Endothelial cell of umbilical vein (primary cell): ENCODE results near the gene SRD5A1. TPM values are rescaled to one million over a fixed set of nuclear protein-coding genes. Genes with fewer than 3 reads are reported as not detected.

Experiments
- BruUV-seq: library from RNA; stranded (reverse); fragments of 400-500 nt; replicated peaks from 2 replicates; lab custom pipeline; 2021; lab: Mats Ljungman, UMichigan
- CTCF ChIA-PET: fragments of 300-600, 350-600 bp; sonication (Branson Sonifier 250); formaldehyde crosslinking; loops from one replicate; lab custom pipeline; 2021; ENCODE audit warnings: antibody characterized with exemption, inconsistent platforms; lab: Charles Lee
- POLR2A ChIA-PET: fragments of 300-600, 350-600 bp; sonication (Branson Sonifier 250); formaldehyde crosslinking; loops from one replicate; lab custom pipeline; 2021; ENCODE audit warnings: antibody characterized with exemption, inconsistent platforms; lab: Charles Lee
- DNase-seq: peaks from one replicate; pipeline ENCODE4 v3.0.0-alpha.2; 2011; ENCODE audit warnings: low read depth, low spot score
- FAIRE-seq: peaks from 2 replicates; lab custom pipeline; 2011; peaks lifted over from hg19 to GRCh38; lab: Jason Lieb, UNC
- H2AFZ ChIP-seq: 2 replicates; pipeline ENCODE4 v1.6.0; 2012; ENCODE audit warnings: low read depth, low read length, control low read depth, inconsistent platforms
- H3K27ac ChIP-seq: 2 replicates; pipeline ENCODE4 v1.5.1; 2011; ENCODE audit warnings: low read depth, mild to moderate bottlenecking, control low read depth, low read length, moderate library complexity; ENCODE audit not compliant: insufficient read depth
- H3K27me3 ChIP-seq, 2 experiments: 2 replicates each; pipeline versions ENCODE4 v1.6.0 to v1.6.1; 2011; ENCODE audit warnings: low read length in 2 of 2, mixed read lengths in 1 of 2; ENCODE audit not compliant: control insufficient read depth in 2 of 2, insufficient read depth in 2 of 2
- H3K36me3 ChIP-seq, 2 experiments: 2 replicates in 1 of 2; 3 replicates in 1 of 2; pipeline ENCODE4 v1.5.1; 2011; ENCODE audit warnings: low read length in 2 of 2, mild to moderate bottlenecking in 1 of 2, moderate library complexity in 1 of 2; ENCODE audit not compliant: control insufficient read depth in 2 of 2, insufficient read depth in 2 of 2; ENCODE audit errors: extremely low read depth in 1 of 2
- H3K4me1 ChIP-seq: 3 replicates; pipeline ENCODE4 v1.5.1; 2011; ENCODE audit warnings: mild to moderate bottlenecking, low read length; ENCODE audit not compliant: control insufficient read depth, insufficient read depth; ENCODE audit errors: extremely low read depth
- H3K4me2 ChIP-seq: 2 replicates; pipeline ENCODE4 v1.6.1; 2011; ENCODE audit warnings: low read length, control low read depth, mixed read lengths; ENCODE audit not compliant: insufficient read depth
- H3K4me3 ChIP-seq, 3 experiments: fragments of 200-600 bp in 1 of 3; sonication (generic), shearing (Covaris generic) in 1 of 3; replicated peaks in 1 of 3; 2 replicates each; pipeline ENCODE4 v1.5.1; 2011 to 2016; ENCODE audit warnings: control low read depth in 3 of 3, low read length in 3 of 3, mild to moderate bottlenecking in 2 of 3, inconsistent platforms in 1 of 3, low read depth in 1 of 3, moderate library complexity in 1 of 3; ENCODE audit not compliant: insufficient read depth in 1 of 3
- H3K79me2 ChIP-seq: 2 replicates; pipeline ENCODE4 v1.6.0; 2012; ENCODE audit warnings: low read length, inconsistent platforms; ENCODE audit not compliant: control insufficient read depth, insufficient read depth
- H3K9ac ChIP-seq: replicated peaks from 2 replicates; pipeline ENCODE3; 2011; ENCODE audit warnings: low read length, control low read depth; ENCODE audit not compliant: insufficient read depth; ENCODE audit errors: extremely low read depth
- H3K9me1 ChIP-seq: replicated peaks from 3 replicates; pipeline ENCODE4 v1.6.0; 2011; ENCODE audit warnings: mild to moderate bottlenecking, low read length; ENCODE audit not compliant: control insufficient read depth, insufficient read depth; ENCODE audit errors: extremely low read depth
- H3K9me3 ChIP-seq: replicated peaks from 2 replicates; pipeline ENCODE4 v1.5.1; 2012; ENCODE audit warnings: low read length, inconsistent platforms; ENCODE audit not compliant: control insufficient read depth, insufficient read depth
- H4K20me1 ChIP-seq: replicated peaks from 2 replicates; pipeline ENCODE3; 2011; ENCODE audit warnings: mild to moderate bottlenecking, low read length; ENCODE audit not compliant: control insufficient read depth, insufficient read depth; ENCODE audit errors: extremely low read depth
- EZH2 ChIP-seq: IDR thresholded peaks from 2 replicates; pipeline ENCODE4 v1.6.1; 2012; ENCODE audit warnings: borderline replicate concordance, low read depth, mild to moderate bottlenecking, moderate library complexity, low read length, inconsistent platforms; ENCODE audit not compliant: severe bottlenecking
- MYC ChIP-seq: IDR thresholded peaks from one replicate; pipeline ENCODE4 v1.6.1; 2011; ENCODE audit warnings: mild to moderate bottlenecking, low read depth, low read length
- POLR2A ChIP-seq: IDR thresholded peaks from 2 replicates; pipeline ENCODE4 v1.6.1; 2012; ENCODE audit warnings: low read depth, mild to moderate bottlenecking, control low read depth, low read length
- dilution Hi-C: fragments of 300-500 bp; cut with MboI; formaldehyde crosslinking; loops from one replicate; pipeline ENCODE4 v1.15.0; 2019; ENCODE audit warnings: low sequenced_read_pairs; ENCODE audit not compliant: extremely low pct_ligation_motif_present
- intact Hi-C: fragments of 100-400 bp; cut with micrococcal nuclease; formaldehyde crosslinking; loops from one replicate; pipeline ENCODE4 v1.10.0; 2022
- polyA plus RNA-seq, 4 experiments: library from polyadenylated mRNA; depleted of rRNA in 3 of 4; stranded (reverse) in 3 of 4; unstranded in 1 of 4; fragments of >200 nt; gene quantifications; 2 replicates each; pipeline versions ENCODE4 v1.2.1 to v1.2.3, GENCODE V29; 2011 to 2012; ENCODE audit warnings: missing spikeins in 1 of 4
- total RNA-seq: library from RNA; stranded (reverse); gene quantifications from 2 replicates; pipeline ENCODE4 v1.2.3, GENCODE V29; 2021
- TF ChIP-seq, protein P1 (sequence below): IDR thresholded peaks from 2 replicates; pipeline ENCODE4 v1.6.1; 2011; ENCODE audit not compliant: insufficient read depth, insufficient read length

The SRD5A1 gene
- total and polyA plus RNA-seq, 2 donors (not counting 3 experiments of a cell fraction or from before 2014, with no cell fraction given): 11.6 to 14.8 TPM

DNA sequence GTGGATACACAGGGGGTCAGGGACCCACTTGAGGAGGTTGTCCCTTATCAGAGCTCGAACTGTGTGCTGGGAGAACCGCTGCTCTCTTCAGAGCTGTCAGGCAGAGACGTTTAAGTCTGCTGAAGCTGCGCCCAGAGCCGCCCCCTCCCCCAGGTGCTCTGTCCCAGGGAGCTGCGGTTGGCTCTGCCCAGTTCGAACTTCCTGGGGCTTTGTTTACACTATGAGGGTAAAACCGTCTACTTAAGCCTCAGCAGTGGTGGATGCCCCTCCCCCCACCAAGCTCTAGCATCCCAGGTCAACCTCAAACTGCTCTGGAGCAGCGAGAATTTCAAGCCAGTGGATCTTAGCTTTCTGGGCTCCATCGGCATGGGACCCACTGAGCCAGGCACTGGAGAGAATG is 15.9 kb downstream of the SRD5A1 start:
- FAIRE-seq (no peak), DNase-seq (no peak)
- TF ChIP-seq, protein P1, sequence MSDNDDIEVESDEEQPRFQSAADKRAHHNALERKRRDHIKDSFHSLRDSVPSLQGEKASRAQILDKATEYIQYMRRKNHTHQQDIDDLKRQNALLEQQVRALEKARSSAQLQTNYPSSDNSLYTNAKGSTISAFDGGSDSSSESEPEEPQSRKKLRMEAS: no peak
- no peak for TF ChIP-seq POLR2A
- TF ChIP-seq EZH2: no peak
- Histone ChIP-seq H3K79me2 (no peaks in the 10 kb centered on the region), H3K4me3 (no peak overlapping the region), H3K36me3 (peaks cover 2% of the 10 kb centered on the region in 2 experiments), H2AFZ (no peak overlapping the region), H3K4me2 (no peak overlapping the region), H3K27ac (no peak overlapping the region), H3K9me1 (no peaks in the 10 kb centered on the region), H3K27me3 (no peaks in the 10 kb centered on the region), H3K4me1 (no peaks in the 10 kb centered on the region), H4K20me1 (no peaks in the 10 kb centered on the region), H3K9ac (no peak overlapping the region), H3K9me3 (no peaks in the 10 kb centered on the region)
- POLR2A ChIA-PET: no interaction called here
- BruUV-seq: no TSS peak
- intact Hi-C loops: no loop called here
- CTCF ChIA-PET: no interaction called here
- dilution Hi-C loops: loop anchor here (25.0 kb wide), 1 partner anchor 88 kb away; no protein-coding TSS in a partner anchor

DNA sequence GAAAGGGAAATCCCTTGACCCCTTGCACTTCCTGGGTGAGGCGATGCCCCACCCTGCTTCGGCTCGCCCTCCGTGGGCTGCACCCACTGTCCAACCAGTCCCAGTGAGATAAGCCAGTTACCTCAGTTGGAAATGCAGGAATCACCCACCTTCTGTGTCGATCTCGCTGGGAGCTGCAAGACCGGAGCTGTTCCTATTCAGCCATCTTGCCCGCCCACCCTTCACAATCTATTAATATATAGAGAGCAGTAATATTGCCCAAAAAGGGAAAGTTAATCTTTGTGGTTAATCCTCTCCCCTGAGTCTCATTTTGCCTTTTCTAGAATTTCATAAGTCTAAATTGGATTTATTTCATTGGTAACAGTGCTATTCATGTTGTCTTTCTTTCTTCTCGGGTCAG is 16.4 kb downstream of the SRD5A1 start:
- TF ChIP-seq MYC: no peak
- H3K79me2 ChIP-seq: no peaks in the 10 kb centered on the region
- CTCF ChIA-PET: no interaction called here
- H3K9ac ChIP-seq: no peak overlapping the region
- no peaks in the 10 kb centered on the region for H3K4me1 ChIP-seq
- intact Hi-C loops (no loop called here), dilution Hi-C loops (loop anchor here (25.0 kb wide), 1 partner anchor 88 kb away; no protein-coding TSS in a partner anchor)
- H3K27ac ChIP-seq: no peak overlapping the region
- no peak overlapping the region for H3K4me3 ChIP-seq
- no peak overlapping the region for H3K4me2 ChIP-seq
- no TSS peak for BruUV-seq
- POLR2A ChIA-PET: no interaction called here
- FAIRE-seq (no peak), DNase-seq (no peak)
- no peak overlapping the region for H2AFZ ChIP-seq
- H3K9me3 ChIP-seq: no peaks in the 10 kb centered on the region
- H3K36me3 ChIP-seq: peaks cover under 1 to 2% of the 10 kb centered on the region in 2 experiments
- no peaks in the 10 kb centered on the region for H4K20me1 ChIP-seq
- H3K27me3 ChIP-seq: no peaks in the 10 kb centered on the region
- H3K9me1 ChIP-seq: no peaks in the 10 kb centered on the region
